ENCODE measurements around the gene PTGDR2. TPM values are rescaled to one million over a fixed set of nuclear protein-coding genes. Genes with fewer than 3 reads are reported as not detected.

The PTGDR2 gene
- total RNA-seq, 1 donor from 2014 or later = under 0.01 TPM

DNA sequence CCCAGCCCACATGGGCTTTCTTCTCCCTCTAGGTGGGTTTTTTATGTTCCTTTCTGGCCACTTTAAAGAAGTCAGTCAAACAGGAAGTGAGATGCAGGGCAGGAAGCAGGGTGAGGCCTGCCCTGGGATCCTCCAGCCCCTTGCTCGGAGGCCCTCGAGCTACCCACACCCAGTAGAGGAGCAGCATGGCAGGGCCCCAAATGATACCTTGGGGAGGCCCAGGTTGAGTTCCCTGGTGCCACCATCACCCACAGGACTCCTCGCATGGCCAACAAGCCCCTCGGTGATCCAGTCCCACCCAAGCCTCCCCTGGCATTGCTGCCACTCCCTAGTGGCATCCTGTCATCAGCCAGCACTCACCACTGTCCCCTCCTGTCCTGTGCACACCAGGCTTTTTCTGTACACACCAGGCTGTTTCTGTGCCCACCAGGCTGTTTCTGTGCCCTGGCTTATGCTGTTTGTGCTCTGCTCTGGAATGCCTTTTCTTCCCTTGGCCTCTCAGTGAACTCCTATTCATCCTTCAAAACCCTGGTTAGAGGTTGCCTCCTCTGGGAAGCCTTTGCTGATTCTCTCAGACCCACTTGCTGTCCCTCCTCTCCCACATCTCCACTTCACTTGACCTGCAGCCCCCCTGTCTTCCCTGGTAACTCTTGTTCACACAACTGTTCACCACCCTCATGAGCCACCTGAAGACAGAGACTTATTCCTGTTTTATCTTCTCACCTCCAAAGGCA, 3.1 kb upstream of the PTGDR2 start:
- DNase-seq (ENCODE audit: low read depth in 2 of 2) = no peak

DNA sequence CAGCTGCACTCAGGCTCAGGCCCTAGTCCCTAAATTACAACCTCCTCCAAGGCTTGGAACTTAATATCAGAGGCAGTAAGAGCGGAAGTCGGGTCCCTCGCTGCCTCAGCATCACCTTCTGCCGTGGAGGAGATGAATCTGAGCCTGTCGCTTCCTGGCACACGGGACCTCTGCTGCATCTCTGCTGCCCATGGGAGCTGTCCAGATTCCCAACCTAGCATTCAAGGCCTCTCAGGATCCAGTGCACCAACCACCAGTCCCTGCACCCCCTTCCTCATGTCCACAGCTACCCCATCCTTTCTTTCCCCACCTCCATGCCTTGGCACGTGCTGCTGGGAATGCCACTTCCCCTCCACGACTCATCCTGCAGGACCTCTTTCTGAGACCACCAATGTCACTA, 2.5 kb upstream of the PTGDR2 start:
- DNase-seq (ENCODE audit: low read depth in 2 of 2) = no peak

DNA sequence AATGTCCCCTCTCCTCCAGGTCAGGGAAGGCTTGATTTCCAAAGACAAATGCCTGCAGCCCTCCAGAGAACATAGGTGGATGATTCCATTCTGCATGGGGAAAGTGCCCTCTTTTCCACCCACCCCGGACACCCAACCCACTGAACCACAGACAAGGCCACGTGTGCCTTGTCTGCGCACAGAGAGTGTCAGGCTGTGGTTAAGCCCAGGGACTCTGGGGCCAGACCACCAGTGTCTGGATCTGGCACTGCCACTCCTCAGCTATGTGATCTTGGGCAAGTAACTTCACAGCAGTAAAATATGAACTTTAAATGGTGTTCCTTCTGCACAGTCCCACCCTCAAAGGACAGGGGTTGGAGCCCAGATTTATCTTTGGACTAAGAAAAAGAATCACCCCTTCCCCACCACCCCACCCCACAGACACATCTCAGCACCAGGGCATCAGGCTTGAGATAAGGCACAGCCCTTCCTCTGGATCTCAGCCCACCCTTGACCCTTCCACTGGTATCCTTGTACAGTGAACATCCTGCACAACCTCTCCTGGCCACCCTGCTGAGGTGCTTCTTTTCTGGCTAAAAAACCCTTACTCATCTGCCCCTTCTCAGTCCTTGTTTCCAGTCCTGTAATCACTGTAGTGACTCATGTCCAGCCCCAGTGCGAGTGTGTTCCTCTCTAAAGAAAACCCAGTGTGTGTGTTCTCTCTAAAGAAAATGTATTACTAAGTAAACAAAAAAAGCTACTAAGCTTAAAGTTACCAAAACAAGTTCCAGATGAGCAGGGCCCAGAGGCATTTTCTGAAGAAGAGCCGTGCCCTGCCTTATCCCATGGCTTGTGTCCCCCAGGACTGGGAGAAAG, 1.9 kb upstream of the PTGDR2 start:
- DNase-seq (ENCODE audit: low read depth in 2 of 2) = no peak

DNA sequence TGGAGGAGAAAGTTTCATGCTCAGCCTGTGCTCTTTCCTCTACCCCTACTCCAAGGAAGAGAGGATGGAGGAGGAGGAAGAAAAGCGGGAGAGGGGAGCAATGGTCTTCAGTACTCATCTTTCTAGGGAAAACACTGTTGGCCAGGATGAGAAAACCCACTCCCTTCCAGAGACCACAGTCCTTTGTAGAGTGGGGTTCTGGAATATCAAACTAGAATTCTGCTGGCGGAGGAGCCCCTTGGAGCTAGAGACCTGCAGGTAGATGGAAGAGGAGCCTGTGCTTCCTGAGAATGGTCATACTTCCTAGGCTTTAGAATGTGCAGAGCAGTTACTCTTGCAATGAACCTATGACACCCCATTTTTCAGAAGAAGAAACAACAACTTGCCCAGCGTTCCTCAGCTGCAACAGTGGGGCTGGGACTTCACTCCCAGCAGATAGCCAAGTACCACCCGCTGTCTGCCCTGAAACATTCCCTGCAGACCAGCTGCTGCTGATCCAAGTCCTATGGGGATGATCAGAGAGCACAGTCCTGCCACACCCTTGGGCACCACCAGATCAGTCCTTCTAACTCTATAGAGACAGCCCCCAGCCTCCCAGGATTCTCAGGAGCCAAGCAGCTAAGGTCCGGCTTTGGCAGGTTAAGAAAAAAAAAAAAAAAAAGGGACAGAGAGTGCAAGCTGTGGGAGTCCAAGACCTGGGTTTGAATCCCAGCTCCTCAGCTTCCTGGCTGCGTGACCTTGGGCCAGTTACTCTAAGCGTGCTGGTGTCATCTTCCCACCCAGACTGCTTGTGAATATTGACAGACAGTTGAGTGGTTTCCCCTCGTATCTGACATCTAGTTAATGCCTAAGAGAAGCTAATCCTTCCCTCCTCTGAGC, 664 bp downstream of the PTGDR2 start:
- DNase-seq (ENCODE audit: low read depth in 2 of 2) = no peak

DNA sequence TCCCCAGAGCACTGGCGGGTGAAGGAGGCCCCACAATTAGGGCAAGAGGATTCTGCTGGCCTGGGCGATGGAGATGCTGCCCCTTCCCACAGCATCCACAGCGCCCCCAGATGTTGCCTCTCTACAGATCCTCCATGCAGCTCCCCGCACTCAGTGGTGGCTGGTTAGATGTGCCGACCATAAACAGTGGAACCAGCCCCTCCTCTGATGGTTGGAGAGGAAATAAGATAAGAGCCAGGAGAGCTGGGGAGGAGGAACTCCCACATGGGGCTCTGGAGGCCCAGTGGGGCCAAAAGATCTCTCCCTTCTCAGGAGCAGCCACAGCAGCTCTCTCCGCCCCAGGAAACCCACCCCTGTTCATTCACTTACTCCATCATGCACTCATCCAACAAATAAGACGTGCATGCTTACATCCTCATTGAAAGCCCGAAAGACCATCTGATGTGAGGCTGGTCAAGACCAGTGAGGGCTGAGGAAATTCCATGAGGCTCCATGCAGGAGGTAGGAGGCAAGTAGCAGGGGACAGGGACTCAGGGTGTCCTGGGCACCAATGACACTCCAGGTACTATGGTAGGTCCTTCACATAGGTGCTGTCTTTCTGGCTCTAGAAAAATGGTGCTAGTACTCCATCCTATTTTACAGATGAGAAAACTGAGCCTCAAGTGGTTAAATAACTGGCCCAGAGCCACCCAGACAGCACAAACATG, 1.5 kb downstream of the PTGDR2 start:
- no peak for DNase-seq (ENCODE audit: low read depth in 2 of 2)

DNA sequence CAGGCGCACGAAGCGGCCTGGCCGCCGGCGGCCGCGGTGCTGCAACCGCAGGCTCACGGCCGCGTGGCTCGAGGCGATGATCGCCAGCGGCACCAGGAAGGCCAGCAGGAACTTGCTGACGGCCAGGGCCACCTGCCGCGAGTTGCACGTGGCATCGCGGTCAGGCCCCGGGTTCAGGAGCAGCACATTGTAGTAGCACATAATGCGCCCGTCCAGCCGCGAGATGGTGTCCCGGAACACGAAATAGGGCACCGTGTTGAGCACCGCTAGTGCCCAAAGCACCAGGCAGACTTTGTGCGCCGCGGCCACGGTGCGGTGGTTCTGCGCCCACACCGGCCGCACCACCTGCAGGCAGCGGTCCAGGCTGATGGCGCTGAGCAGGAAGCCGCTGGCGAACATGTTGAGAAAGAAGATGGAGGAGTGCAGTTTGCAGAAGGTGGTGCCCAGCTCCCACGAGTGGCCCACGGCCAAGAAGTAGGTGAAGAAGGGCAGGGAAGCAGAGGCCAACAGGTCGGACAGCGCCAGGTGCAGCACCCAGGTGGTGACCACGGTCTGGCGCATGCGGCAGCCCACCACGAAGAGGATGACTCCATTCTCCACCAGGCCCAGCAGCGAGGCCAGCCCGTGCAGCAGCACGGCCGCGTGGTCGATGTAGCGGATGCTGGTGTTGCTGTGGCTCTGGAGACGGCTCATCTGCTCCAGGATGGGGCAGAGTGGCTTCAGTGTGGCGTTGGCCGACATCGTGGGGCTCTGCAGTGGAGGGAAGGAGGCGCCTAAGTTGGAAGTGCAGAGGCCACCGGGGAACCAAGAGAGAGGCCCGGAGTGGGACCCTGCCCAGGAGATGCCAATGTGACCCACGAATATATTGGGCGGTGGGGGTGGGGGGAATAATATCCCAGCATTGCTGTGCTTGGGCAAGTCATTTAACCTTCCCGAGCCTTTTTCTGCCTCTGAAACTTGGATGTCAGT, 2.5 kb downstream of the PTGDR2 start:
- DNase-seq (ENCODE audit: low read depth in 2 of 2) = no peak

DNA sequence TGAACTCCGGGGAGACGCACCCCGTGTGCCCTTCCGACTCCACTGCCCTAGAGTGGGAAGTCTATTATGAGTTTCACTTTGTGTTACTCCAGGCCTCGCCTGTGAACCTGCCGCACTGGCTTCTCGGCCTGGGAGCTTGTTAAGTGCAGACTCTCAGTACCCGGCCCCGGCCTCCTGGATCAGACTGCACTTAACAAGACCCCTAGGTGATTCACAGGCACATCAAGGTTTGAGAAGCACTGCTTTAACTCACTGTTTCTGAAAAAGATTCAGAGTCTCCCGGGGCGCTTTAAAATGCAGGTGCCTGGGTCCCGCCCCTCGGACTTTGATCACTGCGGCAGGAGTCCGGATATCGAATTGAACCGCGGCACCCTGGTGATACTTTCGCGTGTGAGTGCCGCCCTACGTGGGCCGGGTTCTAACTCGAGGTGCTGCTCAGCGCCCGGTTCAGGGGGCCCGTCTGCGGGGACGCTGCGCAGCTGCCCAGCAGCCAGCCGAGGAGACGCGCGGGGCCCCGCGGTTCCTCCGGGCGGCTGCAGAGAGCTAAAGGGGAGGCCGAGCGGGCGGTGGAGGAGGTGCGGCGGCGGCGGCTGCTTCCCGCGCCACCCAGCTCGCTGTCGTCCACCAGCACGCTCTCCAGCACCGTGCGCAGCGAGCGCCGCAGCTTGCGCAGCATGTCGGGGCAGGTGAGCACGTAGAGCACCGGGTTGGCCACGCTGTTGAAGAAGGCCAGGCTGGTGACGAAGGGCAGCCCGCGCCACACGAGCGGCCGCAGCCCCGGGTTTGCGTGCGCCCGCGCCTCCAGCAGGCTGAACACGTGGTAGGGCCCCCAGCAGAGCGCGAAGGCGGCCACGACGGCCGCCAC, 3.4 kb downstream of the PTGDR2 start:
- no peak for DNase-seq (ENCODE audit: low read depth in 2 of 2)

DNA sequence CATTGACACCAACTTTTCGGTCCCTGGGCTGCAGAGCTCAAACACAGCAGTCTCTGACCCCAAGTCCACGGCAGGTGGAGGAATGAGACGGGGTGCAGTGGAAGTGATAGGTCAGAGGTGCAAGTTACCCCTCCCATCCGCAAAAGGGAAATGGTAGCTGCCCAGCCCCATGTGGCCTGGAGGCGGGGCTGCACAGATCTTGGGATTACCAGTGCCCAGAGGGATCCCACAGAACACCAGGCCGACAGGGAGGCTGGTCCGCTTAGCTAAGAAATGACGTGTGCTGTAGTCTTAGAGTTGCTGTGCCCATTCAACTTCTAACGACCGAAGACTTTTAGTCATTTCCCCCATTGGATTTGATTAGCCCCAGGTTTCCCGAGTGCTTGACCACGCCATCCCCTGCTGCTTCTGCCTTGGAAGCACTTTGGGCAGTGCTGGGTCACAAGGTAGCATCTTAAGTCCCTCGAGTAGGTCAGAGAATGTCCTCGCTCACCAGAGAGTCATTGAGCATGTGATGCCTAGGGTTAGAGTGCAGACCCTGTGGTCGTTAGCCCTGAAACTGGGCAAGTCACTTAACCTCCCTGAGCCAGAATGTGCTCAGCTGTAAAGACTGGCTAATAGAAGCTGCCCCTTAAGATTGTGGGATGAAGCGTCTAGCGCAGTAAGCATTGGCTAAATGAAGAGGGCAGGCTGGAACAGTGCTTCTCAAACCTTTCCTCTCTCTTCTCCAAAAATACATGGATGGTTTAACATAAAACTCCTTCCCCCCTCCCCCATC, 4.2 kb downstream of the PTGDR2 start:
- DNase-seq (ENCODE audit: low read depth in 2 of 2) = no peak

DNA sequence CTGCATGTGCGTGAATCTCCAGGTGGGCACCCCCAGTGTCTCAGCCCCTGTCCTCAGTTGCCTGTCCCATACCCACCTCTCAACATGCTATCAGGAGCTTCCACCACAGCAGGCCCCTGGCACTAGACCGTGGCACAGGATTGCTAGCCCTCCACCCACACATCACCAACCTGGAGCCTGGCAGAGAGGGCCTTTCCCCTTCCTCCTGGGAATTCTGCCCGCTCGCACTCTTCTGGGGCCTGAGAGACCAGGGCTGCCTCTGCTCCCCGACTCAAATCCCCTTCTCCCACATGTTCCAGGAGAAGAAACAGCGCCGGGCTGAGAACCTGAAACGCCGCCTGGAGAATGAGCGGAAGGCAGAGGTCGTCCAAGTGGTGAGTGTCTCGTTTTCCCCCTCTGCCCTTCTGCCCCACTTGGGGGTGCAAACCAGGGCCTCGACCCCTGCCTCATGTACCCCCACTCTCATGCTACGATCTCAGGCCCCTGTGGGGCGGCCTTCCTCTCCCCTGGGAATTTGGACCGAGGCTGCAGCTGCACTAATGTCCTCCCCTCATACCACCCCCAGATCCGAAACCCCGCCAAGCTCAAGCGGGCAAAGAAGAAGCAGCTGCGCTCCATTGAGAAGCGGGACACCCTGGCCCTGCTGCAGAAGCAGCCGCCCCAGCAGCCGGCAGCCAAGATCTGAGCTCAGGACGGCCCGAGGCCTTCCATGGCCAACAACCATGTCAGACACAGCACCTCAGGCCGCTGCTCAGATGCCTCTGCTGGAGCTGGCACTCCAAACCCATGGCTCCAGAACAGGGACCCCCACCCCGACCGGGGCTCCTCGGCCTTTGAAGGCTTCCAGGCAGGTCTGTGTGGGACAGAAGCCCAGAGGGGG, 5.9 kb downstream of the PTGDR2 start:
- no peak for DNase-seq (ENCODE audit: low read depth in 2 of 2)

DNA sequence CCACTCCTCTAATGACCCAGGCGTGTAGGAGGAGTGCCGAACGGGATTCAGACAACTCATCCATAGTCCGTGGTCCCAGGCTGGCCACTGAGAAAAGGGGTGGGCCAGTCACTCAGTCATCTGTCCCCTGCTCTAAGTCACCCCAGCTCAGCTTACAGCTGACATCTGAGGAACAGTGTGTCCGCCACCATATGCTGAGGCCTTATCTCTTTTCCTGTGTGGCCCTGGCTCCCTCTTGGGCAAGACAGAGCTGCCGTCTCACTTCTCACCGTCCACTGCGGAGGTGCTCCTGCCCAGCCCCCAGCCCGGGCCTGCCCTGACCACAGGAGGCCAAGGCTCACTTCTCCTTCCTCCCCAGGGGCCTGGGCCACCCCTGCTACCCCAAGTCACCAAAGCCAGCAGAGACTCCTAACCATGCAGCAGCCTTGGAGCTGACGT, 7.0 kb downstream of the PTGDR2 start:
- DNase-seq (ENCODE audit: low read depth in 2 of 2) = no peak

DNA sequence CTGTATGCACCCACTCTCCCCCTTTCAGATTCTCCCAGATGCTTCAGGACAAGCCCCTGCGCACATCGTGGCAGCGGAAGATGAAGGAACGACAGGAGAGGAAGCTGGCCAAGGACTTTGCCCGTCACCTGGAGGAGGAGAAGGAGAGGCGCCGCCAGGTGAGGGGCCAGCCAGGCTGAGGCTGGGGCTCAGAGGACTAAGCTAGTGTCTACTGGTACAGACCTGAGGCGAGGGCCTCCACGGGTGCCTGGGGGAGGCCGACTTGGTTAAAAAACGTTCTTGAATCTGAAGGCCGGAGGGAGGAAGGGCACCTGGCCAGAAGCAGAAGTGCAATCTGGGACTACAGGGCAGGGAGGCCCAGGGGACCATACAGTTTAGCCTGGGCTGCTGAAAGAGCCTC, 7.9 kb downstream of the PTGDR2 start:
- DNase-seq (ENCODE audit: low read depth in 2 of 2) = no peak

DNA sequence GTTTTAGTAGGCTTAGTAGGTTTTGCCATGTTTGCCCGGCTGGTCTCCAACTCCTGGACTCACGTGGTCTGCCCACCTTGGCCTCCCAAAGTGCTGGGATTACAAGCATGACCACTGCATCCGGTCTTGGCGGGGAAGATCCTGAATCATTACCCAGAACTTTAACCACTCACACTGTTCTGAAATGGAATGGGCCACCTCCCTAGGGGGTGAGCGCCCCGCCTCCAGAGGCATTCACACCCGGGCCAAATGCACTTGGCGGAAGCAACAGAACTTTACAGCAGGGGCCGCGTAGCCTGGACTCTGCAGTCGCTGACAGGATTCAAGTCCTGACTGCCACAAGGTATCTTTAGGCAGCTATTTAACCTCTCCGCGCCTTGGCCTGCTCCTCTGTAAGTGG, 8.5 kb downstream of the PTGDR2 start:
- no peak for DNase-seq (ENCODE audit: low read depth in 2 of 2)

DNA sequence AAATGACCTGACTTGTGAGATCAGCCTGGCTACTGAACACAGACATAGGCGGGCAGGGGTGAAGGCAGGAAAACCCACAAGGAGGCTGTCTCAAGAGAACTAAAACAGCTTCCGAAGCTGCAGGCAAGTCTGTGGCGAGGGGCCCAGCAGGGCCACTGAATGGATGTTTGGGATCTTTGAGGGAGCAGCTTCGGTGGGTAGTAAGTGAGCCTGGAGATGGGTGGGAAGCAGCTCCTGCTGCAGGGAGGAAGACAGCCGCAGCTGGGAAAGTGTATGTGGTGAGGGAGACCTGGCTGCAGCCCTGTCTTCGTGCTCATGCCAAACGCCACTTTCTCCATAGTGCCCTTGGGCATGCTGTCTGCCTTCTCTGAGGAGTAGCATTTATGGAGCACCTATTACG, 10.4 kb downstream of the PTGDR2 start:
- no peak for DNase-seq (ENCODE audit: low read depth in 2 of 2)

DNA sequence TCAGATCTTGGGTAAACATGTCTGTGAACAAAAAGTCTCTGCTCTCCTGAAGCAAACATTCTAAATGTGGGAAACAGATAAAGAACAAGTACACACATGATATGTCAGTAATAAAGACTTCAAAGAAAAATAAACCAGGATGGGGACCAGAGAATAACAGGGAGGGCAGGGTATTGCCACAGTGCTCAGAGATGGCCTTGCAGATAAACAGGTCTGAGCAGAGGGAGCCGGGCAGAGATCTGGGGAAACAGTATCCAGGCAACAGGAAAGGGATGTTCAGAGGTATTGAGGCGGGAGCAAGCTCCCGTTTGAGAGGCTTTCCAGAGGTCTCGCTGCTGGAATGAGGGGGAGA, 10.9 kb downstream of the PTGDR2 start:
- peak; percentile 11 to 22 for DNase-seq (ENCODE audit: low read depth in 2 of 2)

DNA sequence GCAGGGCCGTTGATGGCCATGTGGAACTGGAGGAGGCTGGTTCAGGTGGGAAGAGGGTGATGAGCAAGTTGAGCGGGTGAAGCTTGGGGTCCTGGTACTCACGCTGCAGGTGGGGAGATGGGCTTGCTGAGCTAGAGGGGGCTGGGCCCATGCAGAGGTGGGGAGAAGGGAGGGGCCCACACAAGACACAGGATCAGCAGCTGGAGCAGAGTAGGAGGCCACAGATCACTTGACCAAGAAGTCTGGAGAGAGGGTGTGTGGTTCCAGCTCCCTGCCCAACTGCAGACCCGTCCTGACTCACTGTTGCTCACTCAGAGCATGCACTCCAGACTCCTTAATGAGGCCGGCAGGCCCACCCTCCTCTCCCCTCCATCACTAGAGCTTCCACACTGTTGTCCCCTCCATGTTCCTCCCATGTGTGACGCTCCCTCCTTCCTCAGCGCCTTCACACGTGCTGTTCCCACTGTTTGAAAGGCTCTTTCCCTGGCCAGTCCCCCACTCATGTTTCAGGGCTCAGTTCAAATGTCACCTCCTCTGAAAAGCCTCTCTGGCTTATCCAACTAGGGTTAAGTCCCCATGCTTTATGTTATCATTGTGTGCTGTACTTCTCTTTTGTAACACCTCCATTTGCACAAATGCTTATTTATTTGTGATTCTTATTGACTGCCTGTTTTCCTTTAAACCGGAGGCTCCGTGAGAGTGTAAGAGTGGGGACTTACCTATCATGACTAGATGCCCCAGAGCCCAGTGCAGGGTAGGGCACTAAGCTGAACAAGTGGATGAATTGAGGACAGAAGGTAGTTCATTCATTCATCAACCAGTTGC, 11.5 kb downstream of the PTGDR2 start:
- DNase-seq (ENCODE audit: low read depth in 2 of 2) = peak in 1 of 2 donors; percentile 49

All from lung microvascular endothelial cell (primary cell).